Small intestine (tissue), 7 donors: ENCODE measurements around the gene LSR. TPM values are rescaled to one million over a fixed set of nuclear protein-coding genes. Genes with fewer than 3 reads are reported as not detected.

Experiments
- DNase-seq, 2 donors: peaks; one replicate each; pipeline versions ENCODE4 v3.0.0 to v3.0.0-alpha.2; 2013
- FAIRE-seq: peaks from 2 replicates; lab custom pipeline; 2012; peaks lifted over from hg19 to GRCh38; lab: Jason Lieb, UNC
- H3K27ac ChIP-seq, 3 donors: one replicate each; pipeline ENCODE4 v1.5.1; 2013; ENCODE audit warnings: low read length in 2 of 3, mild to moderate bottlenecking in 2 of 3, control low read depth in 1 of 3, inconsistent platforms in 1 of 3, low read depth in 1 of 3, moderate library complexity in 1 of 3
- H3K27me3 ChIP-seq, 3 donors: one replicate each; pipeline ENCODE4 v1.6.1; 2013; ENCODE audit warnings: low read length in 3 of 3, inconsistent platforms in 1 of 3; ENCODE audit not compliant: control insufficient read depth in 3 of 3, insufficient read depth in 3 of 3
- H3K36me3 ChIP-seq, 3 donors: one replicate each; pipeline ENCODE4 v1.6.1; 2013; ENCODE audit warnings: low read length in 3 of 3, inconsistent platforms in 1 of 3, low read depth in 1 of 3, mild to moderate bottlenecking in 1 of 3, moderate library complexity in 1 of 3; ENCODE audit not compliant: control insufficient read depth in 3 of 3, insufficient read depth in 2 of 3
- H3K4me1 ChIP-seq, 3 donors: one replicate each; pipeline ENCODE4 v1.6.1; 2013; ENCODE audit warnings: low read length in 2 of 3, inconsistent platforms in 1 of 3, low read depth in 1 of 3, mild to moderate bottlenecking in 1 of 3, moderate library complexity in 1 of 3; ENCODE audit not compliant: control insufficient read depth in 3 of 3, insufficient read depth in 2 of 3
- H3K4me3 ChIP-seq, 3 donors: one replicate each; pipeline ENCODE4 v1.5.1; 2013; ENCODE audit warnings: low read length in 3 of 3, control low read depth in 1 of 3, inconsistent platforms in 1 of 3, low read depth in 1 of 3, mild to moderate bottlenecking in 1 of 3, moderate library complexity in 1 of 3
- H3K9me3 ChIP-seq, 2 donors: one replicate each; pipeline ENCODE4 v1.6.1; 2013; ENCODE audit warnings: low read depth in 1 of 2, low read length in 1 of 2; ENCODE audit not compliant: control insufficient read depth in 2 of 2, insufficient read depth in 1 of 2
- WGBS, 3 donors: extraction: QIAGEN DNeasy Blood & Tissue Kit; methylation state at CpG; one replicate each; pipeline ENCODE4 v1.1.7; 2013; 5-methylcytosine and 5-hydroxymethylcytosine counted together
- polyA plus RNA-seq, 4 donors: library from polyadenylated mRNA; stranded (reverse) in 3 of 4; unstranded in 1 of 4; fragments of 200-250 nt in 3 of 4; fragments of 120-200 nt in 1 of 4; gene quantifications; one replicate each; pipeline versions ENCODE4 v1.2.1 to v1.2.3, GENCODE V29; 2013
- donor health status: healthy with polysubstance abuse.
- donor health status: control.
- donor health status: control.
- donor health status: Bipolar disorder and iron deficiency.
- donor health status: healthy.

The LSR gene
- polyA plus RNA-seq, 4 donors, result 51.6 to 136 (median 98.7) TPM

- H3K4me3 ChIP-seq, result no peak overlapping the region
- H3K27ac ChIP-seq, result no peak overlapping the region
- no peaks in the 10 kb centered on the region for H3K36me3 ChIP-seq
- 69 to 88% (median 78%) methylated on average over 7 of the region's 7 CpGs for WGBS, 3 donors
- H3K27me3 ChIP-seq, result no peaks in the 10 kb centered on the region
- no peak for DNase-seq
- no peaks in the 10 kb centered on the region for H3K9me3 ChIP-seq
- no peak for FAIRE-seq
- peaks cover 0 to 6% (median 0%) of the 10 kb centered on the region in 3 donors for H3K4me1 ChIP-seq
Observed at GRCh38 chr19:35308910-35309309, 60.1 kb downstream of the LSR start.

DNA sequence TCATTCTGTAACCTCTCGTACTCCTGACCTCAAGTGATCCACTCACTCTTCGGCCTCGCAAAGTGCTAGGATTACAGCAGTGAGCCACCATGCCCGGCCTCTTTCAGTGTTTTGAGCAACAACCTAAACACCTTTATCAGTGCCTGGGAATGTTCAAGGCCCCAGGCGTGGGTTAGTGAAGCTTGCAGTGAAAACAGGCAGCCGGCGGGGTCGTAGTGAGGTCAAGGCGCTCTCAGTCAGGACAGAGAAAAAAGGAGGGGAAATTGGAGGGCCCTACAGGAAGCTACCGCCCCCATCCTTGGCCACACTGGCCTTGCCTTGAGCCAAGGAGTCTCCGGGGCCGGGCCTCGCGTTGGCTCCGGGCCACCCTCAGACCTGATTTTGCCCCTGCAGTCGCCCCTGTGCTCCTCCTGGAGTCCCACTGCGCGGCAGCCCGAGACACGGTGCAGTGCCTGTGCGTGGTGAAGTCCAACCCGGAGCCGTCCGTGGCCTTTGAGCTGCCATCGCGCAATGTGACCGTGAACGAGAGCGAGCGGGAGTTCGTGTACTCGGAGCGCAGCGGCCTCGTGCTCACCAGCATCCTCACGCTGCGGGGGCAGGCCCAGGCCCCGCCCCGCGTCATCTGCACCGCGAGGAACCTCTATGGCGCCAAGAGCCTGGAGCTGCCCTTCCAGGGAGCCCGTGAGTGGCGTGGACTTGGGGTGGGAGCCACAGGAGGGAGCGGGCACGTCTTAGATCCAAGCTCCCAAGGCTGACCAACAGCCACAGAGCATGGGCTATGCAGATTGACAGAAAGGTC lies 60.9 kb downstream of the LSR start:
- H3K4me1 ChIP-seq, result peaks cover 0 to 6% (median 0%) of the 10 kb centered on the region in 3 donors
- WGBS, 3 donors, result 76 to 84% (median 78%) methylated on average over 46 to 47 of the region's 47 CpGs
- no peaks in the 10 kb centered on the region for H3K9me3 ChIP-seq
- H3K27ac ChIP-seq, result no peak overlapping the region
- no peak for FAIRE-seq
- H3K27me3 ChIP-seq, result no peaks in the 10 kb centered on the region
- peak in 1 of 2 donors; percentile 26 for DNase-seq
- no peaks in the 10 kb centered on the region for H3K36me3 ChIP-seq
- H3K4me3 ChIP-seq, result no peak overlapping the region

DNA sequence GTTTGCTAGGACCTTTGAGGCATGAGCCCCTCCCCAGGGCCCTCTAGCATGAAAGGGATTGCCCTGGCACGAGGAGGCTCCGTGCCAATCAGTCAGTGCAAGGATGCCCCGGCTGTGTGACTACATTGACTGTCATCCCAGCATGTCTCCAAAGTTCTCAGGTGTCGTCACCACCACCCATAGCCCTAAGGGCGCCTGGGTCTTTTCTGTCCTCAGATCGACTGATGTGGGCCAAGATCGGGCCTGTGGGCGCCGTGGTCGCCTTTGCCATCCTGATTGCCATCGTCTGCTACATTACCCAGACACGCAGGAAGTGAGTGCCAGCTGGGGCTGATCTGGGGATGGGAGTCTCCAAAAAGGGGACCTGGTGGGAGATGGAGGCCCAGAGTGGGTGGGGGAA lies 61.5 kb downstream of the LSR start:
- no peak overlapping the region for H3K4me3 ChIP-seq
- H3K9me3 ChIP-seq, result no peaks in the 10 kb centered on the region
- FAIRE-seq (no peak), DNase-seq (no peak)
- WGBS, 3 donors, result 79 to 87% (median 83%) methylated on average over 12 of the region's 12 CpGs
- no peak overlapping the region for H3K27ac ChIP-seq
- no peaks in the 10 kb centered on the region for H3K27me3 ChIP-seq
- H3K4me1 ChIP-seq, result peaks cover 0 to 6% (median 0%) of the 10 kb centered on the region in 3 donors
- no peaks in the 10 kb centered on the region for H3K36me3 ChIP-seq

- Histone ChIP-seq H3K27me3 (no peaks in the 10 kb centered on the region), H3K4me1 (peaks cover 0 to 6% (median 0%) of the 10 kb centered on the region in 3 donors), H3K4me3 (no peak overlapping the region), H3K36me3 (no peaks in the 10 kb centered on the region), H3K9me3 (no peaks in the 10 kb centered on the region), H3K27ac (no peak overlapping the region)
- 84 to 95% (median 88%) methylated on average over 10 of the region's 10 CpGs for WGBS, 3 donors
- no peak for DNase-seq
- no peak for FAIRE-seq
Observed at GRCh38 chr19:35310811-35311465, 62.1 kb downstream of the LSR start.

- no peaks in the 10 kb centered on the region for H3K9me3 ChIP-seq
- H3K4me1 ChIP-seq, result peaks cover 0 to 6% (median 0%) of the 10 kb centered on the region in 3 donors
- no peak overlapping the region for H3K4me3 ChIP-seq
- no peaks in the 10 kb centered on the region for H3K36me3 ChIP-seq
- no peak overlapping the region for H3K27ac ChIP-seq
- DNase-seq, result no peak
- no peak for FAIRE-seq
- WGBS, 3 donors, result 79 to 87% (median 84%) methylated on average over 20 to 21 of the region's 21 CpGs
- H3K27me3 ChIP-seq, result no peaks in the 10 kb centered on the region
Observed at GRCh38 chr19:35311901-35312665, 63.3 kb downstream of the LSR start.

DNA sequence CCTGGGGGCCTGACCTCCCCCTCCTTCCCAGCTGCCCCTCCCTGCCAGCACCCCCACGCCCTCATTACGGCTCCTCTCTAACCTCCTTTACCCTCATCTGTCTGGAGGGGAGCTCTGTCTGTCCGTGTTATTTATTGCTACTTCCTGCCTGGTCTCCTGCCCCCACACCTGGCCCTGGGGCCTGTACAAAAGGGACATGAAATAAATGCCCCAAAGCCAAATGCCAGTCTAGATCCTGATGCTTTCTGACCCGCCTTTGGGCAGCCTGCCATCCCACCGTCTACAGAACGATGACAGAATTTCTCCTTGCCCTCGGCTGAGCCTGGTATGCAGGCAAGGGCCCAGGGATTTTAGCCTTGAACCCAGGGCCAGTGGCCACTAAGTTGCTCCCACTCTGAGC lies 64.8 kb downstream of the LSR start:
- H3K36me3 ChIP-seq, result no peaks in the 10 kb centered on the region
- 23 to 45% (median 24%) methylated on average over 5 to 7 of the region's 7 CpGs for WGBS, 3 donors
- no peak for FAIRE-seq

DNA sequence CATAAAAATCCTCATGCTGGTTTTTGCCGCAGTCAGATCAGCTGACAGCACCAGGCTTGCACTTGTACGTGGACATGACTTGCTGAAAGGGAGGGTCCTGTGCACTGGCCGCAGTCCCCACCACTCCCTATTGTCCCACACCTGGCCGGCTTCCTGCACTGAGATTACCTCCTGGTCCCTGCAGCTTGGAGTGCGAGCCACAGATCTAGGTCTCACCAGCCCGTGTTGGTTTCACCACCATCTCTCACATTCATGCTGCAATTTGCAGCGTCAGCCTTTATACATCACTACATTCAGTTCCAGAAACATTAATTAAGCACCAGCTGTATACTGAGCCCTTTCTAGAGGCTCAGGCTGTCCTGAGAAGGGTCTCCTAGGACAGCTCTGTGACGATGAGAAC lies 65.2 kb downstream of the LSR start:
- Histone ChIP-seq H3K4me1 (peaks cover 0 to 6% (median 0%) of the 10 kb centered on the region in 3 donors), H3K36me3 (no peaks in the 10 kb centered on the region), H3K27me3 (no peaks in the 10 kb centered on the region), H3K27ac (no peak overlapping the region), H3K9me3 (no peaks in the 10 kb centered on the region), H3K4me3 (no peak overlapping the region)
- 78 to 89% (median 85%) methylated on average over 8 of the region's 8 CpGs for WGBS, 3 donors
- no peak for FAIRE-seq
- DNase-seq, result no peak

More for the DNA sequence above, 64.8 kb downstream of the LSR start:
- no peak for DNase-seq
- Histone ChIP-seq H3K4me1 (peaks cover 0 to 6% (median 0%) of the 10 kb centered on the region in 3 donors), H3K4me3 (no peak overlapping the region), H3K27me3 (no peaks in the 10 kb centered on the region), H3K9me3 (no peaks in the 10 kb centered on the region), H3K27ac (no peak overlapping the region)

- DNase-seq, result no peak
- Histone ChIP-seq H3K27me3 (no peaks in the 10 kb centered on the region), H3K9me3 (no peaks in the 10 kb centered on the region), H3K27ac (no peak overlapping the region), H3K4me1 (no peaks in the 10 kb centered on the region), H3K4me3 (no peak overlapping the region), H3K36me3 (no peaks in the 10 kb centered on the region)
- WGBS, 3 donors, result 82 to 88% (median 85%) methylated on average over 10 of the region's 10 CpGs
- no peak for FAIRE-seq
Observed at GRCh38 chr19:35314858-35315470, 66.2 kb downstream of the LSR start.
